ENCODE measurements around the gene PDCD6IP. TPM values are rescaled to one million over a fixed set of nuclear protein-coding genes. Genes with fewer than 3 reads are reported as not detected.

The PDCD6IP gene
- total and polyA plus RNA-seq, 12 donors, result 41.3 to 185 (median 146) TPM

GRCh38 chr3:33909547-33909946 is 111.1 kb downstream of the PDCD6IP start:
- no peak for ATAC-seq

GRCh38 chr3:33910031-33910430 is 111.6 kb downstream of the PDCD6IP start:
- no peaks in the 10 kb centered on the region for H3K27me3 ChIP-seq
- intact Hi-C loops (cut with DNase I), result loop anchor here in 1 of 10 donors (10.0 kb wide), 1 partner anchor 775 kb away; no protein-coding TSS in a partner anchor
- 74 to 81% methylated on average over 2 of the region's 2 CpGs for WGBS, 2 donors
- no peak for TF ChIP-seq CTCF (IDR thresholded peaks at IDR 0.05)
- no peak overlapping the region for H3K4me3 ChIP-seq
- peaks cover 0 to 5% (median 0%) of the 10 kb centered on the region in 9 donors for H3K4me1 ChIP-seq
- DNase-seq, result no peak
- no peaks in the 10 kb centered on the region for H3K36me3 ChIP-seq
- H3K9me3 ChIP-seq, result no peaks in the 10 kb centered on the region
- no peak overlapping the region for H3K27ac ChIP-seq
- ATAC-seq, result no peak

More at GRCh38 chr3:33909547-33909946, 111.1 kb downstream of the PDCD6IP start:
- no peak for TF ChIP-seq CTCF (IDR thresholded peaks at IDR 0.05)
- Histone ChIP-seq H3K27me3 (no peaks in the 10 kb centered on the region), H3K4me3 (no peak overlapping the region), H3K36me3 (no peaks in the 10 kb centered on the region), H3K4me1 (peaks cover 0 to 5% (median 0%) of the 10 kb centered on the region in 9 donors), H3K9me3 (no peaks in the 10 kb centered on the region), H3K27ac (no peak overlapping the region)
- DNase-seq, result no peak
- intact Hi-C loops (cut with DNase I), result no loop called here
- WGBS, 2 donors, result 71 to 86% methylated on average over 5 of the region's 5 CpGs

- DNase-seq (no peak), ATAC-seq (no peak)
- peaks cover 0 to 5% (median 0%) of the 10 kb centered on the region in 9 donors for H3K4me1 ChIP-seq
- intact Hi-C loops (cut with DNase I), result loop anchor here in 1 of 10 donors (10.0 kb wide), 1 partner anchor 773 kb away; no protein-coding TSS in a partner anchor
- no peak for TF ChIP-seq CTCF (IDR thresholded peaks at IDR 0.05)
- H3K9me3 ChIP-seq, result no peaks in the 10 kb centered on the region
- no peak overlapping the region for H3K27ac ChIP-seq
- H3K36me3 ChIP-seq, result no peaks in the 10 kb centered on the region
- peaks cover 0 to 4% (median 0%) of the 10 kb centered on the region in 7 donors for H3K27me3 ChIP-seq
- WGBS, 2 donors, result 84 to 92% methylated on average over 4 of the region's 4 CpGs
- no peak overlapping the region for H3K4me3 ChIP-seq
These were observed 113.3 kb downstream of the PDCD6IP start for GRCh38 chr3:33911525-33912322.

- no peak for TF ChIP-seq CTCF (IDR thresholded peaks at IDR 0.05)
- Histone ChIP-seq H3K9me3 (no peaks in the 10 kb centered on the region), H3K36me3 (no peaks in the 10 kb centered on the region), H3K4me1 (no peaks in the 10 kb centered on the region), H3K27ac (no peak overlapping the region), H3K4me3 (no peak overlapping the region), H3K27me3 (peaks cover 0 to 4% (median 0%) of the 10 kb centered on the region in 7 donors)
- intact Hi-C loops (cut with DNase I), result loop anchor here in 1 of 10 donors (10.0 kb wide), 1 partner anchor 771 kb away; no protein-coding TSS in a partner anchor
- ATAC-seq (no peak), DNase-seq (no peak)
- 77 to 82% methylated on average over 2 of the region's 2 CpGs for WGBS, 2 donors
These were observed 115.8 kb downstream of the PDCD6IP start for GRCh38 chr3:33914212-33914611.
